ENCODE data around the gene CRIM1. TPM values are rescaled to one million over a fixed set of nuclear protein-coding genes. Genes with fewer than 3 reads are reported as not detected.

Gene CRIM1
- total RNA-seq, 4 donors from 2014 or later = 71.7 to 132 (median 118) TPM

GRCh38 chr2:36572719-36573059 is 217.1 kb downstream of the CRIM1 start:
- TF ChIP-seq CTCF (IDR thresholded peaks at IDR 0.05) (no peak), POLR2A (IDR thresholded peaks at IDR 0.05) (no peak)
- WGBS, 2 donors = 68 to 69% methylated on average over 4 of the region's 4 CpGs
- intact Hi-C loops (cut with DNase I; ENCODE audit: low total_unique reads) = no loop called here
- no peak overlapping the region for H3K4me3 ChIP-seq (ENCODE audit: low read depth, poor library complexity, severe bottlenecking)
- DNase-seq (ENCODE audit: low spot score in 2 of 2) = no peak

GRCh38 chr2:36573165-36573564 is 217.6 kb downstream of the CRIM1 start:
- intact Hi-C loops (cut with DNase I; ENCODE audit: low total_unique reads) = no loop called here
- TF ChIP-seq POLR2A (IDR thresholded peaks at IDR 0.05) = no peak
- TF ChIP-seq CTCF (IDR thresholded peaks at IDR 0.05) = no peak
- no peak for DNase-seq (ENCODE audit: low spot score in 2 of 2)
- no peak overlapping the region for H3K4me3 ChIP-seq (ENCODE audit: low read depth, poor library complexity, severe bottlenecking)
- WGBS, 2 donors = 97 to 100% methylated on average over 1 of the region's 1 CpG

GRCh38 chr2:36574560-36574959 is 219.0 kb downstream of the CRIM1 start:
- intact Hi-C loops (cut with DNase I; ENCODE audit: low total_unique reads) = no loop called here
- H3K4me3 ChIP-seq (ENCODE audit: low read depth, poor library complexity, severe bottlenecking) = no peak overlapping the region
- no peak for TF ChIP-seq POLR2A (IDR thresholded peaks at IDR 0.05)
- TF ChIP-seq CTCF (IDR thresholded peaks at IDR 0.05) = no peak
- no peak for DNase-seq (ENCODE audit: low spot score in 2 of 2)
- 92% methylated on average over 2 of the region's 2 CpGs for WGBS, 2 donors

- WGBS, 2 donors = 90 to 92% methylated on average over 2 of the region's 2 CpGs
- H3K4me3 ChIP-seq (ENCODE audit: low read depth, poor library complexity, severe bottlenecking) = no peak overlapping the region
- no peak for DNase-seq (ENCODE audit: low spot score in 2 of 2)
- intact Hi-C loops (cut with DNase I; ENCODE audit: low total_unique reads) = no loop called here
- no peak for TF ChIP-seq POLR2A (IDR thresholded peaks at IDR 0.05)
- TF ChIP-seq CTCF (IDR thresholded peaks at IDR 0.05) = no peak
Measured at GRCh38 chr2:36577884-36578283, 222.3 kb downstream of the CRIM1 start.

GRCh38 chr2:36578343-36579296 is 223.0 kb downstream of the CRIM1 start:
- TF ChIP-seq POLR2A (IDR thresholded peaks at IDR 0.05) (no peak), CTCF (IDR thresholded peaks at IDR 0.05) (no peak)
- DNase-seq (ENCODE audit: low spot score in 2 of 2) = no peak
- WGBS, 2 donors = 82 to 85% methylated on average over 10 of the region's 10 CpGs
- H3K4me3 ChIP-seq (ENCODE audit: low read depth, poor library complexity, severe bottlenecking) = no peak overlapping the region
- intact Hi-C loops (cut with DNase I; ENCODE audit: low total_unique reads) = no loop called here

GRCh38 chr2:36579297-36579664 is 223.7 kb downstream of the CRIM1 start:
- intact Hi-C loops (cut with DNase I; ENCODE audit: low total_unique reads) = no loop called here
- DNase-seq (ENCODE audit: low spot score in 2 of 2) = no peak
- TF ChIP-seq POLR2A (IDR thresholded peaks at IDR 0.05) (no peak), CTCF (IDR thresholded peaks at IDR 0.05) (no peak)
- H3K4me3 ChIP-seq (ENCODE audit: low read depth, poor library complexity, severe bottlenecking) = no peak overlapping the region

All from lower leg skin (tissue), 4 donors.